Activated CD8-positive, alpha-beta memory T cell treated with anti-CD3 and anti-CD28 coated beads, Interleukin-2, amount 50 U/mL, for 4 hours (primary cell): Measurements from ENCODE around the gene STK32C.

ENCODE experiments used
- DNase-seq: peaks from one replicate; pipeline ENCODE4 v3.0.0-alpha.2; 2020

STK32C gene

GRCh38 chr10:132193907-132194552 lies 113.7 kb downstream of the STK32C start:
- no peak for DNase-seq

- no peak for DNase-seq
These were observed 114.6 kb downstream of the STK32C start for GRCh38 chr10:132192991-132193665.

GRCh38 chr10:132192076-132192975 lies 115.4 kb downstream of the STK32C start:
- DNase-seq, result no peak

- no peak for DNase-seq
These were observed 117.8 kb downstream of the STK32C start for GRCh38 chr10:132189810-132190422.

GRCh38 chr10:132189016-132189415 lies 118.7 kb downstream of the STK32C start:
- DNase-seq, result no peak

- no peak for DNase-seq
These were observed 119.4 kb downstream of the STK32C start for GRCh38 chr10:132188331-132188730.

DNA sequence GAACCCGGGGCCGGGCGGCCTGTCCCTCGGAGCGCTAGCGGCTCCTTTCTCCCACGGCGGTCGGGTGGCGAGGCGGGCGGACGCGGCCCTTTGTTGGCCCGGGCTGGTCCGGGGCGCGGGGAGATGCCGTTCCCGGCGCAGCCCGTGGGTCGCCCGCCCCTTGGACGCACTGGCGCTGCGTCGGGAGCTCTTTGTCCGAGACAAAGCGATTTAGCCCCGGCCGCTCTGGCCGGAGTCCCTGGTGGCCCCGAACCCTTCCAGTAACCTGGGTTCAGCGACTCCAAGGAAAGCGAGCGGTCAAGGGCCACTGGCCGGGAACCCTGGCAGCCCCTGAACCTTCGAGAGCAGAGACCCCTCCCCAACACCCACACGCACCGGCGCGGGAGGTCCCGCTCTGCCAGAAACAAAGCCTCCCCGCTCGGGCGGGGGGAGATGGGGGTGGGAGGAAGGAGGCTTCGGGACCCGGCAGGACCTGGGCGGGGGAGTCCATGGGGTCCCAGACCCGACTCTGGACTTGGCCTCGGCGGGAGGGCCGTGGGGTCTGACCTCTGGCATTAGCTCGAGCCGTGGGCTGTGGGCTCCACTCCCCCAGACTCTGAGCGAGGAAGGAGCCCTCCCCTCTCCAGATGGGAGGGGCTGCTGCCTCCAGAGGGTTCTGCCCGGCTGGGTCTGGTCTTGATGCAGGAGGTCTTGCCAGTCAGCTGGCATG lies 120.2 kb downstream of the STK32C start:
- no peak for DNase-seq

DNA sequence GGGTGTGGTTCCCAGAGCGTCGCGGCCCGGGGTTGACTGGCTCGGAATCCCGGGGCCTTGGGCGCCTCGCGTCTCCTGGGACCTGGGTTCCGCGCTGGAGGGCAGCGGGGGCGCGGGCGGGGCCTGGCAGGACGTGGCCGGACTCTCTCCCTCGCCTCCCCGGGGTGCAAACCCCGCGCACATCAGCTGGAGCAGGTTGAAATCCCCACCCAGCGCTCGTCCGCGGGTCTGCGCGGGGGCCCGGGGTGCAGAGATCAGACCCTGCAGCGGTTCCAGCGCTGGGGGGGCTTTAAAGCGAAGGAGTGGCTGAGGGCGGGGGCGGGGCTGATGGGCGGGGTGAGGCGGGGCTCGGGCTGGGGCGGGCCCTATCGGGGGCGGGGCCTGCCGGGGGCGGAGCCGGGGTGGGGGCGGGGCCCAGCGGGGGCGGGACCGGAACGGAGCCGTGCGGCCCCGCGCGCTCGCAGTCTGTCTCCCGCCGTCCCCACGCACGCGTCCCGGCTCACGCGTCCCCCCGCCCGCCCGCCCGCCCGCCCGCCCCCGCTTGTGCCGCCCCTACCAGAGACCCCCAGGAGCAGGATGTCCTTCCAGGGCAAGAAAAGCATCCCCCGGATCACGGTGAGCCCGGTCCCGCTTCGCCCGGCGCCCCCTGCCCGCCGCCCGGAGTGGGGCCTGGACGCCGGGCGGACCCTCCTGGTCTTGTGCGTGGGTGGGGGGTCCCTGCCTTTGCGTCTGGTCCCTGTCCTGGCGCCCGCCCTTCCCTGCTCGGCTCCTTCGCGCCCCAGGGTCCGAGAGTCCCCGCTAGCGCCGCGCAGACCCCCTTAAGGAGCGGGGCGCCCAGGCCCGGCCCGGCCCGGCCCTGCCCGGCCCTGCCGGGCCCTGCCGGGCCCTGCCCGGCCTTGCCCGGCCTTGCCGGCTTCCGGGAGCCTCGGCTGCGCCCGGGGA lies 121.0 kb downstream of the STK32C start, which contains the start of gene DPYSL4:
Gene DPYSL4, plus strand, starts transcription at position 461 of the 942 bp plus-strand sequence. Its CDS starts 116 bp downstream, at position 577.
- peak; percentile 36 for DNase-seq

DNA sequence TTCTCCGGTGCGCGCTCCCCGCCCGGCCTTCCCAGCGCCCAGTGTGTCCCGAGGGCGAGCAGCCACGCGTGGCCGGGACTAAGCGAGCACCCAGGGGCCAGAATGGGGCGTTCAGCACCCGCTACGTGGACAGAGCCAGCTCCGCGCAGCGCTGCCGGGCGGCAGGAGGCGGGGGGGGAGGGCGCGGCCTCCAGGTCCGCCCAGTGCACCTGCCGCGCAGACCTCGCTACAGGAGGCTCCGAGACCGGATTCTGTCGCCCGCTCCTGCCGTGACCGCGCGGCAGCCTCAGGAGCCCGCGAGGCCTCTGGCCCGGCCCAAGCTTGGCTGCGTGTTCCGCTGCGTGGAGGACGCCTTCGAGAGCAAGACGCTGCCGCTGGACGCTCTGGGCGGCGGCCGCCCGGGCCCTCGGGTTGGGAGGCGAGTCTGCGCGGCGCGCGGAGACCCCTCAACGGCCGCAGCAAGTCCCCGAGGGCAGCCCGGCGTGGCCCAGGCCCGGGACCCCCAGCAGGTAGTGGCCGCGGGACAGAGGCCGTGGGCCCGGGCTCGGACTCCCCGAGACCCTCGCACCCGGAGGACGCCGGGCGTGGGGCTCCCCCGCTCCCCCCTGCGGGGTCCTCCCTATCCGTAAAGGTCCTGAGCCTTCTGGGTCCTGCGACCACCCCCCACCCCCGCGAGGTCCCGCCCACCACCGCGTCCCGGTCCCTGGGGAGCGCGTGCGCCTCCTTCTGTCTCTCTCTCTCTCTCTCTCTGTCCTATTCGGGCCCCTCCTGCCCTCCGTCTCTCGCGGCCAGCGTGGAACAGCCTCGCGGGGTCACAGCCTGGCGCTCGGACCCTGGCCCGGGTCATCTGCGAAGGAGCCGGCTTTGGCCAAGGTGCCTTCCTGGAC lies 121.9 kb downstream of the STK32C start:
- DNase-seq, result peak; percentile 35

- DNase-seq, result no peak
These were observed 122.7 kb downstream of the STK32C start for GRCh38 chr10:132184816-132185593.

GRCh38 chr10:132183046-132183445 lies 124.7 kb downstream of the STK32C start:
- DNase-seq, result no peak

GRCh38 chr10:132182591-132182990 lies 125.2 kb downstream of the STK32C start:
- no peak for DNase-seq

DNA sequence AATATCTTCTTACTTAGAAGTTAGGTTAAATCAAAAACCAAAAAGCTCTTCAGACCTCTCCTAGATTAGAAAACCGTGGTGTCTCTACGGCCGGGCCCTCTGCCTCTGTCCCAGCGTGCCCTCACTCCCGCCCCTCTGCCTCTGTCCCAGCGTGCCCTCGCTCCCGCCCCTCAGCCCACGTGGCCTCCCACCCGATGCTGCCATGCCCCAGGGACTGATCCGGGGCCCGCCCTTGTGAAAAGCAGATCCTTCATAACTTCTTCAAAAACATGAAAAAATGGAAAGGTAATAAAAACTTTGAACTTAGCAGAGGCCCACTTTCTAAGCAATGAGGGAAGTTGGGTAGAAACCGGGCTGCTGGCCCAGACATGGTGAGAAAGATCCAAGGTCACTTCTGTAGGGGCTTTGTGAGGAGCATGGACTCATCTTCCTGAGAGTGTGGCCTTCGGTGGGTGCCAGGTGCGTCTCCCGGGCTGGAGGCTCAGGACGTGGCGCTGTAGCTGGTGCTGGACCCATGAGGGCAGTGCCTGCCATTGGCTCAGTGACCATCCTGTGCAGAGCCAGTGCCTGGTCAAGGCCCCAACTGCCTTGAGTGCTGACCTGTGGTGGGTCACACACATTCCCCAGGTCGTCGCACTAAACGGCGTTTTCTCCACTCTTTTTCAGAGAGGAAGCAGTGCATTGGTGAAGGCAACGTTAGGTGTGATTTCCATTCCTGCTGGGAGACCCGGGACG lies 125.9 kb downstream of the STK32C start:
- DNase-seq, result no peak

GRCh38 chr10:132180736-132181135 lies 127.0 kb downstream of the STK32C start:
- no peak for DNase-seq

- no peak for DNase-seq
These were observed 128.0 kb downstream of the STK32C start for GRCh38 chr10:132179551-132180392.

GRCh38 chr10:132178672-132179545 lies 128.8 kb downstream of the STK32C start:
- no peak for DNase-seq

DNA sequence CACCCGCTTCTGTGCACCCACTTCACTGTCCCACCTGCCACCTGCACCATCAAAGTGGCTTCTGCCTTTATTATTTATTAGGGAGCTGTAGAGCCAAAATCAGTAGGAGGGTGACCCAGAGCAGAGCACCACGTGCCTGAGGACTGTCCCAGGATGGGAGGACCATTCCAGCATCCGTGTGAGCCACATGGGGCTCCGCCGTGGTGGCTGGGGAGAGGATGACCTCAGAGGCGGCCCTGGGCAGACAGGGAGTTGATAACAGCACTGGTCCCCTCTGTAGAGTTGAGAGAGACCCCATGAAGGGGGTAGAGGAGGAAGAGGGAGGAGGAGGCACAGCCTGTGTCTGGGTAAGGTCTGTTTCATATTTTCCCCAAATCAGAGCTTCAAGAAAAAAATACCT lies 129.7 kb downstream of the STK32C start:
- DNase-seq, result no peak
